Left colon (tissue), 2 donors: ENCODE measurements around the gene NUDT11. TPM values are rescaled to one million over a fixed set of nuclear protein-coding genes. Genes with fewer than 3 reads are reported as not detected.

Source experiments
- total RNA-seq, 2 donors: library from RNA; stranded (reverse); fragmentation: NEBNext Ultra II Directional; extraction: Animal tissue kit (Norgen Biotek cat#: 25700); gene quantifications; one replicate each; pipeline ENCODE4 v1.2.1, GENCODE V29; 2021
- donor health status: DM: no; HTN: no; CAD: no.
- donor health status: DM: yes; HTN: yes; CAD: no.

Gene NUDT11
- total RNA-seq, 2 donors from 2014 or later = 0.31 to 1.7 TPM

Other genes starting within 250 kb of the NUDT11 start
- gene NUDT10, start 163.8 kb downstream of the NUDT11 start, total RNA-seq = under 1 TPM in 1 of 2 donors, not detected in 1; 0.98 TPM
- not detected for gene CENPVL3, start 122.3 kb upstream of the NUDT11 start, total RNA-seq
- not detected for gene CENPVL2, start 186.2 kb upstream of the NUDT11 start, total RNA-seq
- gene CENPVL1, start 213.9 kb upstream of the NUDT11 start, total RNA-seq = not detected
- gene GSPT2, start 246.8 kb upstream of the NUDT11 start, total RNA-seq = 1 to 10 TPM; 4.2 to 6.6 TPM